ENCODE data around the gene TSPO. TPM values are rescaled to one million over a fixed set of nuclear protein-coding genes. Genes with fewer than 3 reads are reported as not detected.
"Not testable (repeated sequence)": the region's sequence is repeated elsewhere in the genome, so short reads cannot be mapped to it uniquely, and the experiment has no call there.

The TSPO gene
- polyA plus RNA-seq, 6 donors from 2014 or later = 247 to 323 (median 288) TPM

GRCh38 chr22:43136255-43136654 lies 15.1 kb upstream of the TSPO start:
- peak overlapping the region in 1 of 6 donors; percentile 14 for H3K27ac Mint-ChIP-seq
- ATAC-seq (ENCODE audit: low read depth in 2 of 2) (peak; percentile 89 to 95), DNase-seq (peak; percentile 53)
- H3K4me1 Mint-ChIP-seq = peaks cover 4 to 11% (median 4%) of the 10 kb centered on the region in 3 donors
- H3K27me3 Mint-ChIP-seq = no peaks in the 10 kb centered on the region
- H3K4me3 Mint-ChIP-seq = no peak overlapping the region
- no peaks in the 10 kb centered on the region for H3K9me3 Mint-ChIP-seq
- H3K36me3 Mint-ChIP-seq = peaks cover 4 to 8% of the 10 kb centered on the region in 2 donors

DNA sequence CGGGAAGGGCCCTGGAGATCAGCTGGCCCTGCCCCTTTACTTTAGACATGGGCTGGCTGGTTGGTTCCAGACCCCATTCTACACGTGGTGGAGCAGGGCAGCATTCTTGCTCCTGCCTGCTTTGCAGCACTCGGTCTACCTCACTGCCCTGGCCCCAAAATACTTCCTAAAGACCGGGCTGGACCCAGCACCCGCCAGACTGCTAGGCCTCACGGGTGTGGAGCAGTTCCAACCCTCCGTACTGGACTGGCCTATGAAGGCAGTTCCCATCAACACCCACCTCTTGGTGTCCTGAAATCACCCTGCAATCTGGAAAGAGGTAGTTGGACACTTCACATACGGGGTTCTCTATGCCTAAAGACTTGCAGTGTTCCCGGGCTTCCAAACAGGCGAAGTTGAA lies 14.6 kb upstream of the TSPO start:
- DNase-seq (no peak), ATAC-seq (ENCODE audit: low read depth in 2 of 2) (no peak)
- H3K4me1 Mint-ChIP-seq = peaks cover 4 to 15% (median 4%) of the 10 kb centered on the region in 3 donors
- H3K27ac Mint-ChIP-seq = peak overlapping the region in 1 of 6 donors; percentile 38
- no peaks in the 10 kb centered on the region for H3K27me3 Mint-ChIP-seq
- peaks cover 4 to 8% of the 10 kb centered on the region in 2 donors for H3K36me3 Mint-ChIP-seq
- H3K9me3 Mint-ChIP-seq = no peaks in the 10 kb centered on the region
- no peak overlapping the region for H3K4me3 Mint-ChIP-seq

GRCh38 chr22:43142880-43143562 lies 8.3 kb upstream of the TSPO start, which contains the start of gene MCAT:
Gene MCAT (minus strand): TSS chr22:43143398. CDS start chr22:43143348, 50 bp downstream.
- Mint-ChIP-seq H3K27ac (peak within 1 kb of the TSS; percentile 91 to 97 (median 97)), H3K36me3 (no peaks in the 10 kb centered on the region), H3K4me3 (peak within 1 kb of the TSS; percentile 84 to 93 (median 88)), H3K4me1 (peaks cover 24 to 48% (median 37%) of the 10 kb centered on the region in 3 donors), H3K9me3 (no peaks in the 10 kb centered on the region), H3K27me3 (no peaks in the 10 kb centered on the region)
- peak; percentile 88 for DNase-seq
- peak; percentile 80 for ATAC-seq (ENCODE audit: low read depth in 2 of 2)

GRCh38 chr22:43144949-43145348 lies 6.4 kb upstream of the TSPO start:
- no peaks in the 10 kb centered on the region for H3K9me3 Mint-ChIP-seq
- DNase-seq = no peak
- peak overlapping the region in 6 of 8 donors; percentile 1 to 74 (median 33) for H3K4me3 Mint-ChIP-seq
- ATAC-seq (ENCODE audit: low read depth in 2 of 2) = no peak
- no peaks in the 10 kb centered on the region for H3K27me3 Mint-ChIP-seq
- H3K36me3 Mint-ChIP-seq = no peaks in the 10 kb centered on the region
- H3K27ac Mint-ChIP-seq = peak overlapping the region in 4 of 6 donors; percentile 36 to 97 (median 45)
- H3K4me1 Mint-ChIP-seq = peaks cover 33 to 59% (median 46%) of the 10 kb centered on the region in 3 donors

DNA sequence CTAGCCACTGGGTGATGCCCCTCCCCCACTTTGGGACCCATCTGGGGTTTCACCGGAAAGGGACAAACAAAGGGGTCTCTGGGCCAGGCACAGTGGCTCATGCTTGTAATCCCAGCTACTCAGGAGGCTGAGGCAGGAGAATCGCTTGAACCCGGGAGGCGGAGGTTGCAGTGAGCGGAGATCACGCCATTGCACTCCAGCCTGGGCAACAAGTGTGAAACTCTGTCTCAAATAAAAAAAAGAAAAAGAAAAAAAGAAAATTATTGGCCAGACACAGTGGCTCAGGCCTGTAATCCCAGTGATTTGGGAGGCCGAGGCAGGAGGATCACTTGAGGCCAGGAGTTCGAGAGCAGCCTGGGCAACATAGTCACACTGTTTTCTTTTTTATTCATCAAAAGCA lies 6.0 kb upstream of the TSPO start:
- H3K4me3 Mint-ChIP-seq = peak overlapping the region in 4 of 8 donors; percentile 1 to 74 (median 52)
- H3K27me3 Mint-ChIP-seq; DNase-seq; ATAC-seq (ENCODE audit: low read depth in 2 of 2); H3K36me3 Mint-ChIP-seq; H3K9me3 Mint-ChIP-seq: not testable (repeated sequence)
- H3K4me1 Mint-ChIP-seq = peaks cover 34 to 59% (median 45%) of the 10 kb centered on the region in 3 donors
- peak overlapping the region in 3 of 6 donors; percentile 36 to 97 (median 53) for H3K27ac Mint-ChIP-seq

DNA sequence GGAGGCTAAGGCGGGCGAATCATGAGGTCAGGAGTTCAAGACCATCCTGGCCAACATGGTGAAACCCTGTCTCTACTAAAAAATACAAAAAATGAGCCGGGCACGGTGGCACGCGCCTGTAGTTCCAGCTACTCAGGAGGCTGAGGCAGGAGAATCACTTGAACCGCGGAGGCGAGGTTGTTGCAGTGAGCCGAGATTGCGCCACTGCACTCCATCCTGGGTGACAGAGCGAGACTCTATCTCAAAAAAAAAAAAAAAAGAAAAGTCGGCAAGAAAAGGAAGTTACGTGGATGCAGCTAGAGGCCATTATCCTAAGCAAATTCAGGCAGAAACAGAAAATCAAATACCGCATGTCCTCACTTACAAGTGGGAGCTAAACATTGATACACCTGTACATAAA lies 5.0 kb upstream of the TSPO start:
- DNase-seq; ATAC-seq (ENCODE audit: low read depth in 2 of 2): not testable (repeated sequence)

DNA sequence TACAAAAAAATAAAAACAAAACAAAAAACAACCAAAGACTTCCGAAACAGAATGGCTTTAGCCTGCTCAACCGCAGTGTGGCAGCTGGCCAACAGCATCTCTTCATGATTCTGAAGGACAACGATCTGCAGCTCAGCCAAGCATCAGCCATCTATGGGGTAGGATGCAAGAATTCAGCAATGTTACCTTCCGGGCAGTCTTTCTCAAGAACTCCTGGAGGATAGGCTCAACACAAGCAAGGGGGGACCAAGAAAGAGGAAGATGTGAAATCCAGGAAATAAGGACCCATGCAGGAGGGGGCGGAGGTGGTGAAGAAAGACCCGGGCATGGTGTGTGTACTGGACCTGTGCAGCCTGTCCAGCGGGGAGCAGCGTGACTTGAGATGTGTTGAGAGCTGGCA lies 3.5 kb upstream of the TSPO start:
- Mint-ChIP-seq H3K9me3 (no peaks in the 10 kb centered on the region), H3K27ac (peak overlapping the region; percentile 53 to 94 (median 64)), H3K4me3 (peak overlapping the region; percentile 58 to 90 (median 79)), H3K4me1 (peaks cover 43 to 56% (median 55%) of the 10 kb centered on the region in 3 donors), H3K36me3 (no peaks in the 10 kb centered on the region), H3K27me3 (no peaks in the 10 kb centered on the region)
- ATAC-seq (ENCODE audit: low read depth in 2 of 2) = no peak
- no peak for DNase-seq

More for the DNA sequence above, 5.0 kb upstream of the TSPO start:
- H3K27ac Mint-ChIP-seq = peak overlapping the region in 5 of 6 donors; percentile 53 to 94 (median 74)
- not testable (repeated sequence) for H3K9me3 Mint-ChIP-seq, H3K36me3 Mint-ChIP-seq, H3K27me3 Mint-ChIP-seq
- peaks cover 43 to 61% (median 54%) of the 10 kb centered on the region in 3 donors for H3K4me1 Mint-ChIP-seq
- peak overlapping the region in 7 of 8 donors; percentile 18 to 83 (median 59) for H3K4me3 Mint-ChIP-seq

DNA sequence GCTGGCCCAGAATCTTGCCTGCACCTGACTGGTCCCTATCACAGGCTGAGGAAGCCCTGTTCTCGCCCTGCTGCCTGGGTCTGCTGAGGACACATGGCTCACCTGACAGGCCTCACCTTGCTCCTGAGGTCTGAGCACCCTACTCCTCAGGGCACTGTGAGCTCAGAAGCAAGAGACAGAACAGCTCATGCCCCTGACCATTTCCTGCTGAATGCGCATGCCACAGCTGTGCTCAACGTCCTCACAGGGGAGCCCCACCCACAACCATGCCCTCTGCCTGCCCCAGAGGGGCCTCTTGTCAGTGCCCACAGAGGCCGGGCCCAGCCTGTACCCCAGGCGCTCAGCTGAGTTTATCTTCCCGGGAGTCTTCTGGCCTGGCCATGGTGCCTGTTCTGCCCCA lies 2.8 kb upstream of the TSPO start:
- Mint-ChIP-seq H3K27ac (peak overlapping the region in 3 of 6 donors; percentile 64 to 92 (median 88)), H3K4me3 (peak overlapping the region; percentile 30 to 79 (median 60)), H3K27me3 (no peaks in the 10 kb centered on the region), H3K36me3 (no peaks in the 10 kb centered on the region), H3K4me1 (peaks cover 43 to 59% (median 54%) of the 10 kb centered on the region in 3 donors), H3K9me3 (no peaks in the 10 kb centered on the region)
- DNase-seq = no peak
- ATAC-seq (ENCODE audit: low read depth in 2 of 2) = no peak

DNA sequence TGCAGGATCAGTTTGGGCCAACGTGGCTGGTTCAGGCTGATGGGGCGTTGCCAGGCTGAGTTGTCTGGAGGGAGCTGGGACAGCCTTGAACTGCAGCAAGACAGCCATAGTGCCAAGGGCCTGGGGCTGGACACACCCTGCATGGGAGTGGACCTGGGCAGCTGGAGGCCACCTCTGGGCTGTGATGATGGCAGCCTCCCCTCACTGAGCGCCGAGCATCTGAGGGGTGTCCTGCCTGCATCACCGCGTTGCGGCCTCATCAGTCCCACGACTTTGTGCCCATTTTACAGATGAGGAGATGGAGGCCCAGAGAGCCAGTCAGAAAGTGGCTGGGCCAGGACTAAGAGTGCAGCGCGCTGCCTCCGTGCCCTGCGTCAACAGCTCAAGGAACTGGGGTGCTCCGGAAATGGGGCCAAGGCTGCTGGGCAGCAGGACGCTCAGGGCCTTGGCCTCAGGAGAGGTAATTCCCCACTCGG lies 590 bp upstream of the TSPO start:
- peak overlapping the region in 4 of 6 donors; percentile 67 to 92 (median 86) for H3K27ac Mint-ChIP-seq
- no peak for ATAC-seq (ENCODE audit: low read depth in 2 of 2)
- H3K4me3 Mint-ChIP-seq = peak overlapping the region; percentile 79 to 95 (median 90)
- no peak for DNase-seq
- no peaks in the 10 kb centered on the region for H3K36me3 Mint-ChIP-seq
- peaks cover 34 to 59% (median 55%) of the 10 kb centered on the region in 3 donors for H3K4me1 Mint-ChIP-seq
- no peaks in the 10 kb centered on the region for H3K27me3 Mint-ChIP-seq
- H3K9me3 Mint-ChIP-seq = no peaks in the 10 kb centered on the region

DNA sequence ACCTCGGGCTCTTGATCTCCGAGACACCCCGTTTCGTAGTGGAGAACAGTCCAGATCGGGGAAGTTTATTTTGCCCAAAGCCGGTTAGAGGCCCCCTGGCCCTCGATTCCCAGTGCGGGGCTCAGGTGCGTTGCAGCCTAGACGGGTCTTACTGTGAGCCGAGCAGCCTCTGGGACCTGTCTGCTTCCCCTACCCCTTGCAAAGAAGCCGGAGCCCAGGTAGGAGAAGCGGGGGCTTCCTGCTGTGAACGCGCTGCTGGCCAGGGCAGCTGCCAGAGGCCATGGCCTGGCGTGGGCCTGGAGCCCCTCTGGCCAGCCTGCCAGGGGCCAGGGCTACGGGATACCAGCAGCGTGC lies 621 bp downstream of the TSPO start:
- peaks cover 34 to 63% (median 47%) of the 10 kb centered on the region in 3 donors for H3K4me1 Mint-ChIP-seq
- DNase-seq (no peak), ATAC-seq (ENCODE audit: low read depth in 2 of 2) (peak; percentile 29 to 36)
- no peaks in the 10 kb centered on the region for H3K9me3 Mint-ChIP-seq
- peak overlapping the region in 4 of 6 donors; percentile 12 to 87 (median 60) for H3K27ac Mint-ChIP-seq
- H3K36me3 Mint-ChIP-seq = no peaks in the 10 kb centered on the region
- H3K27me3 Mint-ChIP-seq = no peaks in the 10 kb centered on the region
- peak overlapping the region; percentile 79 to 94 (median 88) for H3K4me3 Mint-ChIP-seq

GRCh38 chr22:43152357-43153071 lies 1.2 kb downstream of the TSPO start:
- Mint-ChIP-seq H3K27me3 (no peaks in the 10 kb centered on the region), H3K9me3 (no peaks in the 10 kb centered on the region), H3K4me3 (peak overlapping the region; percentile 79 to 94 (median 88)), H3K36me3 (no peaks in the 10 kb centered on the region), H3K27ac (peak overlapping the region in 3 of 6 donors; percentile 40 to 87 (median 50)), H3K4me1 (peaks cover 29 to 58% (median 42%) of the 10 kb centered on the region in 3 donors)
- DNase-seq = peak; percentile 55
- peak; percentile 77 to 78 for ATAC-seq (ENCODE audit: low read depth in 2 of 2)

DNA sequence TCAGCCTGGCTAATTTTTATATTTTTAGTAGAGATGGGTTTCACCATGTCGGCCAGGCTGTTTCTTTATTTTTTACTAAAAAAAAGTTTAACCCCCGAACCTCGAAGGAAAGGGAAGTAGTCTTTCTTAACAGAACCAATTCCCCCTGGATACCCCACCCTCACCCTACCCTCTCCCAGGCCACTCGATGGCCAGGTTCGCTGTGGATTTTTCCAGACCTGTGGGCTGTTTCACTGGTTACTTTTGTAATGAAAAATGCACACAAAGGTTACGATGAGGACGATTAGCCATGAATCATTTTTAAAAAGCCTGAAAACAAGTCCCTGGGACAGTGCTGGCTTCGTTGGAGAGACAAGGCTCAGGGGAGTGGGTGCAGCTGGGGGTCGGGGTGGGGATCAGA lies 2.5 kb downstream of the TSPO start:
- DNase-seq = no peak
- Mint-ChIP-seq H3K4me3 (peak overlapping the region in 3 of 8 donors; percentile 33 to 82 (median 51)), H3K36me3 (no peaks in the 10 kb centered on the region), H3K4me1 (peaks cover 28 to 53% (median 28%) of the 10 kb centered on the region in 3 donors), H3K27ac (no peak overlapping the region), H3K27me3 (no peaks in the 10 kb centered on the region), H3K9me3 (no peaks in the 10 kb centered on the region)
- no peak for ATAC-seq (ENCODE audit: low read depth in 2 of 2)

- Mint-ChIP-seq H3K4me1 (peaks cover 26 to 52% (median 26%) of the 10 kb centered on the region in 3 donors), H3K4me3 (peak overlapping the region in 3 of 8 donors; percentile 36 to 52 (median 37)), H3K36me3 (no peaks in the 10 kb centered on the region), H3K27me3 (no peaks in the 10 kb centered on the region), H3K9me3 (no peaks in the 10 kb centered on the region), H3K27ac (no peak overlapping the region)
- ATAC-seq (ENCODE audit: low read depth in 2 of 2) (no peak), DNase-seq (no peak)
Observed at GRCh38 chr22:43154887-43155536, 3.7 kb downstream of the TSPO start.
